ENCODE measurements around the gene PTPRT. TPM values are rescaled to one million over a fixed set of nuclear protein-coding genes. Genes with fewer than 3 reads are reported as not detected.

Gene PTPRT
- total and polyA plus RNA-seq, 2 of the 13 experiments (the other 11 are each of a cell fraction or from before 2014, with no cell fraction given), result under 0.01 to 0.09 TPM

GRCh38 chr20:43034981-43035724, 154.6 kb downstream of the PTPRT start (continued):
- no peak for TF ChIP-seq ATF6 (CRISPR knock-in tag; conservative IDR thresholded peaks at IDR 0.05)
- TF ChIP-seq ZNF558 (CRISPR knock-in tag; IDR thresholded peaks at IDR 0.05; ENCODE audit: borderline replicate concordance), result no peak
- TF ChIP-seq JUND (CRISPR knock-in tag; IDR thresholded peaks at IDR 0.05), result no peak
- TF ChIP-seq ZNF563 (CRISPR knock-in tag; IDR thresholded peaks at IDR 0.05), result no peak
- TF ChIP-seq HMGXB4 (CRISPR knock-in tag; IDR thresholded peaks at IDR 0.05; ENCODE audit: borderline replicate concordance in 1 of 2, low read depth in 1 of 2), result no peak
- 0 out of 2 replicates have a peak, but pooled peaks have one; percentile 15 for TF ChIP-seq POGZ (CRISPR knock-in tag; IDR thresholded peaks at IDR 0.05)
- no peak for TF ChIP-seq ZNF510 (CRISPR knock-in tag; IDR thresholded peaks at IDR 0.05; ENCODE audit: low read depth)
- TF ChIP-seq CBFB (CRISPR knock-in tag; IDR thresholded peaks at IDR 0.05), result no peak
- TF ChIP-seq ZNF18 (CRISPR knock-in tag; IDR thresholded peaks at IDR 0.05; ENCODE audit: insufficient replicate concordance), result no peak
- TF ChIP-seq, protein P1, sequence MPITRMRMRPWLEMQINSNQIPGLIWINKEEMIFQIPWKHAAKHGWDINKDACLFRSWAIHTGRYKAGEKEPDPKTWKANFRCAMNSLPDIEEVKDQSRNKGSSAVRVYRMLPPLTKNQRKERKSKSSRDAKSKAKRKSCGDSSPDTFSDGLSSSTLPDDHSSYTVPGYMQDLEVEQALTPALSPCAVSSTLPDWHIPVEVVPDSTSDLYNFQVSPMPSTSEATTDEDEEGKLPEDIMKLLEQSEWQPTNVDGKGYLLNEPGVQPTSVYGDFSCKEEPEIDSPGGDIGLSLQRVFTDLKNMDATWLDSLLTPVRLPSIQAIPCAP (CRISPR knock-in tag; IDR thresholded peaks at IDR 0.05; ENCODE audit: low read depth), result no peak
- TF ChIP-seq TAF15 (IDR thresholded peaks at IDR 0.05; ENCODE audit: low read depth, low read length, poor library complexity, severe bottlenecking), result no peak
- TF ChIP-seq ZNF552 (CRISPR knock-in tag; IDR thresholded peaks at IDR 0.05; ENCODE audit: borderline replicate concordance), result no peak
- TF ChIP-seq ZNF557 (CRISPR knock-in tag; IDR thresholded peaks at IDR 0.05), result no peak
- TF ChIP-seq POLR2AphosphoS2 (IDR thresholded peaks at IDR 0.05; ENCODE audit: low read depth, low read length), result no peak
- no peak for TF ChIP-seq MAFG (CRISPR knock-in tag; IDR thresholded peaks at IDR 0.05)
- no peak for TF ChIP-seq ZNF644 (CRISPR knock-in tag; IDR thresholded peaks at IDR 0.05; ENCODE audit: low read depth)
